ENCODE measurements around the gene SDHAF2. TPM values are rescaled to one million over a fixed set of nuclear protein-coding genes. Genes with fewer than 3 reads are reported as not detected.

SDHAF2 gene
- total RNA-seq, 1 experiment from 2014 or later, result 30.1 TPM

DNA sequence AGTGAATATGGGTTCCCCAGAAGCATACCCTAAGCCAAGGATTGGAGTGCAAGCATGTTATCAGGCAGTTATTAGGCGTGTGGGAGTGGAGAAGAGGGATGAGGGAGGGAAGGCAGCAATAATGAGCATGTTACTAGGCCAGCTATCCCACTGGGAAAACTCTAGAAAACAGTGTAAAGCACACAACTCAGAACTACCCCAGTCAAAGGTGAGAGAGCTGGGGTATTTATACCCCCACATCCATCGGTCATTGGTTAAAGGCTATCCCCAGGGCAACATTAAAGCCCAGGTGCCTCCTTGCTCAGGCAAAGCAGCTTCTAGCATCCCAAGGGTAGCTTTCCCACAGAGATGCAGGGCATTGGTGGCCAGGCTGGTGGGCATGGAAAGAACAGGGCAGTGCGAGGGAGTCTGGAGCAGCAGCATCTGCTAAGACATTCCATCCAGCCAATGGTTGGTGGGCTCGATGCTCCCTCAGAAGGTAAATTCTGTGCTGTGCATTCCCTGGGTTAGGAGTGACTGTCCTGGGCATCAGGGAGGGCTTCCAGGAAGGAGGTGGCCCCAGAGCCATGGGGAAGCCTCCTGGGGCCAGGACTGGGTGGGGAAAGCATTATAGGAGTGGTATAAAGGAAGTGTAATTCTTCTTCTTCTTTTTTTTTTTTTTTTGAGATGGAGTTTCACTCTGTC is 57.6 kb downstream of the SDHAF2 start:
- CTCF ChIA-PET, result interaction anchor here (0.6 to 4.6 kb wide), 6 partner anchors 10 to 201 kb away, joined by 3 to 36 read pairs (median 6); no protein-coding TSS in a partner anchor
- intact Hi-C loops (cut with micrococcal nuclease), result loop anchor here (10.0 kb wide), 1 partner anchor 247 kb away; no protein-coding TSS in a partner anchor
- POLR2A ChIA-PET, result no interaction called here
- Mint-ChIP-seq H3K4me3 (ENCODE audit: unreplicated experiment) (no peak overlapping the region), H3K36me3 (ENCODE audit: insufficient read depth, unreplicated experiment) (peaks cover 6% of the 10 kb centered on the region), H3K27me3 (ENCODE audit: insufficient read depth, unreplicated experiment) (peaks cover 11% of the 10 kb centered on the region), H3K9me3 (ENCODE audit: unreplicated experiment) (no peaks in the 10 kb centered on the region), H3K27ac (ENCODE audit: low read depth, unreplicated experiment) (no peak overlapping the region), H3K4me1 (ENCODE audit: insufficient read depth, unreplicated experiment) (peaks cover 7% of the 10 kb centered on the region)
- DNase-seq (ENCODE audit: unreplicated experiment), result no peak
- TF ChIP-seq, protein P1, sequence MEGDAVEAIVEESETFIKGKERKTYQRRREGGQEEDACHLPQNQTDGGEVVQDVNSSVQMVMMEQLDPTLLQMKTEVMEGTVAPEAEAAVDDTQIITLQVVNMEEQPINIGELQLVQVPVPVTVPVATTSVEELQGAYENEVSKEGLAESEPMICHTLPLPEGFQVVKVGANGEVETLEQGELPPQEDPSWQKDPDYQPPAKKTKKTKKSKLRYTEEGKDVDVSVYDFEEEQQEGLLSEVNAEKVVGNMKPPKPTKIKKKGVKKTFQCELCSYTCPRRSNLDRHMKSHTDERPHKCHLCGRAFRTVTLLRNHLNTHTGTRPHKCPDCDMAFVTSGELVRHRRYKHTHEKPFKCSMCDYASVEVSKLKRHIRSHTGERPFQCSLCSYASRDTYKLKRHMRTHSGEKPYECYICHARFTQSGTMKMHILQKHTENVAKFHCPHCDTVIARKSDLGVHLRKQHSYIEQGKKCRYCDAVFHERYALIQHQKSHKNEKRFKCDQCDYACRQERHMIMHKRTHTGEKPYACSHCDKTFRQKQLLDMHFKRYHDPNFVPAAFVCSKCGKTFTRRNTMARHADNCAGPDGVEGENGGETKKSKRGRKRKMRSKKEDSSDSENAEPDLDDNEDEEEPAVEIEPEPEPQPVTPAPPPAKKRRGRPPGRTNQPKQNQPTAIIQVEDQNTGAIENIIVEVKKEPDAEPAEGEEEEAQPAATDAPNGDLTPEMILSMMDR (IDR thresholded peaks at IDR 0.05; ENCODE audit: unreplicated experiment), result no peak
- no TSS peak for BruUV-seq (replicated peaks)

DNA sequence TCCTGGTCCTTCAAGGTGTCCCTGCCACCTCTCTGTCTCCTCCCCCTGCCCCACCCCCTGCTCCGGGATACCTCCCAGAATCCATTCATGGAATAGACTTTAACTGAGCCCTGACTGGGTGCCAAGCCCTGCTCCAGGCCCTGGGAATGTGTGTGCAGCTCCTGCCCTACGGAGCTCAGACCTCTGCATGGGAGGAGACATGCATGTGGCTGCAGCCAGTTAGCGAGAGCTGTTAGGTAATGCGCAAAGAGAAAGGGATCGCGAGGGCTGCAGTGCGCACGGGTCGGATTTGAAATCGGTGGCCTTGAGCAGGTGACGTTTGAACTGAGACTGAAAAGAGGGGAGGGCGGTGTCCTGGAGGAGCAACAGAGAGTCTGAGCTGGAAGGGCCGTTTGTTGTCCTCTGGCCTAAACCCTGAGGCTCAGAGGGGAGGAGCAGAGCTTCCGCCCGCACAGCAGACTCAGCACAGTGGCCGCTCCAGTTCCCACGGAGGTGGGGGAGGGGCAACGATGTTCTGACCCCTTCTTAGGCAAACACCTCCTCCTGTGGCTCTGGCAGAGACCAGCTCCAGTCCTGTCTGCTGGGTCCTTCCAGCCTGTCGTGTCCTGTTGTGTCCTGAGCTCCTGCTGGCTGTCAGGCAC is 58.8 kb downstream of the SDHAF2 start:
- TF ChIP-seq, protein P1 (IDR thresholded peaks at IDR 0.05; ENCODE audit: unreplicated experiment), result no peak
- POLR2A ChIA-PET, result interaction anchor here (1.1 kb wide), 1 partner anchor 17 kb away, joined by 3 read pairs; no protein-coding TSS in a partner anchor
- BruUV-seq (replicated peaks), result no TSS peak
- DNase-seq (ENCODE audit: unreplicated experiment), result no peak
- Mint-ChIP-seq H3K27ac (ENCODE audit: low read depth, unreplicated experiment) (no peak overlapping the region), H3K27me3 (ENCODE audit: insufficient read depth, unreplicated experiment) (peaks cover 1% of the 10 kb centered on the region), H3K4me1 (ENCODE audit: insufficient read depth, unreplicated experiment) (peaks cover 7% of the 10 kb centered on the region), H3K36me3 (ENCODE audit: insufficient read depth, unreplicated experiment) (peaks cover 6% of the 10 kb centered on the region), H3K9me3 (ENCODE audit: unreplicated experiment) (no peaks in the 10 kb centered on the region), H3K4me3 (ENCODE audit: unreplicated experiment) (peak overlapping the region; percentile 4)
- CTCF ChIA-PET, result interaction anchor here (0.9 to 4.6 kb wide), 9 partner anchors 11 to 193 kb away, joined by 3 to 36 read pairs (median 4); no protein-coding TSS in a partner anchor
- intact Hi-C loops (cut with micrococcal nuclease), result loop anchor here (10.0 kb wide), 1 partner anchor 246 kb away; no protein-coding TSS in a partner anchor

- Mint-ChIP-seq H3K27ac (ENCODE audit: low read depth, unreplicated experiment) (no peak overlapping the region), H3K4me1 (ENCODE audit: insufficient read depth, unreplicated experiment) (peaks cover 7% of the 10 kb centered on the region), H3K9me3 (ENCODE audit: unreplicated experiment) (no peaks in the 10 kb centered on the region), H3K36me3 (ENCODE audit: insufficient read depth, unreplicated experiment) (peaks cover 6% of the 10 kb centered on the region), H3K4me3 (ENCODE audit: unreplicated experiment) (no peak overlapping the region), H3K27me3 (ENCODE audit: insufficient read depth, unreplicated experiment) (no peaks in the 10 kb centered on the region)
- TF ChIP-seq, protein P1 (IDR thresholded peaks at IDR 0.05; ENCODE audit: unreplicated experiment), result no peak
- CTCF ChIA-PET, result interaction anchor here (0.6 to 4.6 kb wide), 10 partner anchors 13 to 155 kb away, joined by 3 to 36 read pairs (median 4); no protein-coding TSS in a partner anchor
- DNase-seq (ENCODE audit: unreplicated experiment), result no peak
- intact Hi-C loops (cut with micrococcal nuclease), result loop anchor here (10.0 kb wide), 1 partner anchor 245 kb away; no protein-coding TSS in a partner anchor
- no TSS peak for BruUV-seq (replicated peaks)
- POLR2A ChIA-PET, result interaction anchor here (0.7 kb wide), 1 partner anchor 20 kb away, joined by 3 read pairs; no protein-coding TSS in a partner anchor
Observed at GRCh38 chr11:61489833-61490721, 60.2 kb downstream of the SDHAF2 start.
